NCI-H1105 treated with DMSO at 0.1 percent for 48 hours (cell line): ENCODE measurements around the gene TTC32.
"Not testable (repeated sequence)": the region's sequence is repeated elsewhere in the genome, so short reads cannot be mapped to it uniquely, and the experiment has no call there.

Source experiments
- DNase-seq: peaks from one replicate; lab custom pipeline; 2025; lab: John Stamatoyannopoulos, UW

The TTC32 gene

DNA sequence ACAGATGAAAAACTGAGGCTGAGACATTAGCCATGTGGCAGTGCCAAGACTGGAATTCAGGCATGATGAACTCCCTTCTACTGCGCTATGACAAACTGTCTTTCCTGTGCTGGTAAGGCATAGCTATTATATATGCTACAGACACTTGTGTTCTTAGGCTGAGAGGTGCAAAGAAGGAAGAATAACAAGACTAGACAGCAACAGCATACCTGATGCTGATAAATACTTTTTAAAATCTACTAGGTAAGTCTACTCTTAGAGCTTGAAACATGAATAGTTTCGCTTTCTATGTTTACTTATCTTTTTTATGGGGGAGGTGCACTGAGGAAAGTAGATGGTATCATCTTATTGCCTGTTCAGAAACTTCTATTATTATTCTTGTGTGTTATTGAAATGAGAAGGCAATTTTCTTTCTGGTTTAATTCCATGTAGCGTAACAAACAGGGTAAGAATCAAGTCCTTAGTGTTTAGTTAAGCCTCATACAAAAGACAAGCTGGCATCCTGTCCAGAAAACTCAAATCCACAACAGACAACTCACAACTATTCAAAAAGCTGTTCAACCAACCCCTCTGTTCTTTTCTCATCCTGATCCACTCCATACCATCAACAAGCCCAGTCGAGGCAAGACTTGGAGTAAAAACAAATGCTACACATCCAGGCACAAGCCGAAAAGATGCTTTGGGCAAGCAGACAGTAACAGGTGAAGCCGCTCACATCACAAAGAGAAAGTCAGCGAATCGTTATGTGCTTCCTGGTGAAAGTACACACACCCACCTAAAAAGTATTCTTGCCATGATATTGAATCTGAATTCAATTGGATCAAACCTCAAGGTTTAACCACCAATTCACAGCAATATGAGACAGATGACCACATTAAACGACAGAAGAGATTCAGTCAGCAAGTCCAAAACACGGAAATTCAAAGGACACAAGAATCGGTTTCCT is 1.5 kb downstream of the TTC32 start:
- no peak for DNase-seq

DNA sequence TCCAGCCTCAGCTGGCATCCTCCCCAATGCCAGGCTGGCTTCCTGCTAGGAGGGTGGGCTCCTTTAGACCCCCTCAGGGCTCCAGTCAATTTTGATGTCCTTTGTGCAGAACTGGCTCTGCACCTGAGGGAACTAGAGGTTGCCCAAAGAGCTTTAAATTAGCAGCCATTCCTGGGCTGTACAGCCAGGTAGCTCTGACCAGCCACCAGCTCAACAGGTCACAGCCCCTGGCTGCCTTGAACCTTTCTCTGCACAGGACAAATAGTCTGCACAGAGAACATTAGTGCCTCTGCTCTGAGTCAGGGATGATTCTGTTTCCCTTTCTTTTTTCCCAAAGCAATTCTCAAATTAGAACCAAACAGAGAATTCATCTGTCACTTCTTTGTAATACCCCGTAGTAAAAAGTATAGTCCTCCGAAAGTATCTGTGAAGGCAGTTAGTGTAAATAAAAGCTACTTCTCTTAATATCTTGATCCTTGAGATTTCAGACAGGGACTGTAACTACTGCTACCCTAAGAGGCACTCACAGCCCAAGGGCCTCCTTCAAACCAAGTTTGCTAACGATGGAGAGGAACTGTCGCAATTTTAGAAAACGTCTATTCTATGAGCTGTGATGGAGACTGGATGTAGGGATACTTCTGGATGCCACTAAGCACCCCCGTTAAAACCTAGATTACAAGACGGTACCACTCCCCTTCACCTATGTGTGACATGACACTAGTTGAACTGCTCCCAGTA is 3.0 kb downstream of the TTC32 start:
- no peak for DNase-seq

DNA sequence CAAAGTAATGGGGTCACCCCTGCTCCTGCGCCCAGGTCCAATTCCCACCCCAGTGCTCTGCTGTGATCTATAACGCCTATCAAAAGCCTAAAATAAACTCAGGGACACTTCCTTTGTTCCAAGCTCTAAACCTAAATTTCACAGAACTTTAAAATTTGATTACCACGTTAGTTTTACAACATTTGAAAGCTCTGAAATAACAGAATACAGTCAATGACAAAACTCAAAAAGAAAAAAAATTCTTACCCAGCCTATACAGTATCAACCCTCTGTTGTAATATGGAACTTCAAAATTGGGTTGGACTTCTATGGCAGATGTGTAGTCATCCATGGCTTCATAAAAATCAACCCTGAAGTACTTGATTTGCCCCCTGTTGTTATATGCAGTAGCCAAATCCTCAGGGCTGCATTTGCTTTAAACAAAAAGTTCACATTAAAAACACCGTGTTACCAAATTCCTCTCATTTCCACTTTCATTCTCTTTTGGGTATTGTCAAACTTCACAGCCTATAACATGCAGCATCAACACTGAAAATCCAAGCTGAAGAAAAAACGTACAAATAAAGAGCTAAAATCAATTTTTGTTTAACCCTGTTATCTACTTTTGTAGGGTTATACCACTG is 4.0 kb downstream of the TTC32 start:
- no peak for DNase-seq

DNA sequence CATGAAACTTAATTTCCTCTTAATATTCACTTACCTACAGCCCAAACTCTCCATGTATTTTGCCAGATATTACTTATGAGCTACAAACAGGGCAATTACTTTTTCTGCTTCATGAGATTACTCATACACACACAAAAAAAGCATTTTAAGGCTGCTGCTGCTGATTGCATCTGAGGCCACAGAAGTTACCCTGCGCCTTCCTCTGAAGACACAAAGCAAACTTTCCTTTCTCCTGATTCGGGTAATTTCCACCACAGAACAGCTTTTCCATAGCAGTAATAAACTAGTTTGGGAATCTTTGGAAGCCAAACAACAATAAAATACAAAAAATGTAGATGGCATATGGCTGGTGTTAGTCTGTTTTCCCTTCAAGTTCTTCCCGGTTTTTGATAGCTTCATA is 6.2 kb downstream of the TTC32 start:
- DNase-seq: no peak

DNA sequence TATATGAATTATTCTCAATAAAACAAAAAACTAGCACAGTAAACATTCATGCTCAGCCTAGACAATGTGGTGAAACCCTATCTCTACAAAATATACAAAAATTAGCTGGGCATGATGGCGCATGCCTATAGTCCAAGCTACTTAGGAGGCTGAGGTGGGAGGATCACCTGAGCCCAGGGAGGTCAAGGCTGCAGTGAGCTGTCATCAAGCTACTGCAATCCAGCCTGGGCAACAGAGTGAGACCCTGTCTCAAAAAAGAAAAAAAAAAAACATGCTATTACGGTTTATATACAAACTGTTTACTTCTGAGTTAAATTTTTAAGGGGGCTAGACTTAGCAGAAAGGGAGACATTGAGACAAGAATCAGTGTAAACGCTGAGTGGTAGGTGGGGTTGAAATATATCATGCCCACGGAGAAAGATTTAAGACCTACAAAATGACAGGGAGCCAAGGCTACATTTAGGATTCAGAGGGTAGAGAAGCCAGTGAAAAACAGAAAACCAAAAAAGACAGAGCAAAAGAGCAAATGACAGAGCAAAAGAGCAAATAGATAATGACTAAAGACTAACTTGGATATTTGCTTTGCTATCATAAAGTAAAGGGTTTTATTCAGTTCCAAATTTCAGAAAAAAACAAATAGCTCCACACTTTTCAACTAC is 7.5 kb downstream of the TTC32 start:
- DNase-seq: no peak

DNA sequence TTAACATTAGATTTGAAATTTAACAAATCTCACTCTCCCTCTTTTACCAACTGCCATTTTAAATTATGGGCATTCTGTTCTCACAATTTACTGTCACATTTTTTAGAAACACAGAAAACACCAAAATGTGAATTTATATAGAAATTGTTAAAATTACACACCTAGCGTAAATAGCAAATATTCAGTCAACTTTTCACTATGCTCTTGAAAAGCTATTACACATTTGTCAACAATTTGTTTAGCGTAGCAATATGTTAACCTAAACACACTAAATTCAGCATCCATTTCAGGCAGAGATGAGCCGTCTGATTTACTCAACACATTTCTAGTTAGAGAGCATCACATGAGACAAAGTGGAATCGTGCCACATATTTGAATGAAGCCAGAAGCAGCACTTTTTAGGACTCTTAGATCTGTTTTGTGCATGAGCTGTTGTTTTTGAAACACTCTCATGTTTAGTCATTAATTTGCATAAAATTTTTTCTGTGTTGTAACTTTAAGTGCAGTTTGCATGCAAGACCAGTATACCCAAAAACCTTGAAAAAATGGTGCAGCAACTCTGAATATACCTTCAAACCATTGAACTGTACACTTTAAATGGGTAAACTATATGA is 8.2 kb downstream of the TTC32 start:
- no peak for DNase-seq

DNA sequence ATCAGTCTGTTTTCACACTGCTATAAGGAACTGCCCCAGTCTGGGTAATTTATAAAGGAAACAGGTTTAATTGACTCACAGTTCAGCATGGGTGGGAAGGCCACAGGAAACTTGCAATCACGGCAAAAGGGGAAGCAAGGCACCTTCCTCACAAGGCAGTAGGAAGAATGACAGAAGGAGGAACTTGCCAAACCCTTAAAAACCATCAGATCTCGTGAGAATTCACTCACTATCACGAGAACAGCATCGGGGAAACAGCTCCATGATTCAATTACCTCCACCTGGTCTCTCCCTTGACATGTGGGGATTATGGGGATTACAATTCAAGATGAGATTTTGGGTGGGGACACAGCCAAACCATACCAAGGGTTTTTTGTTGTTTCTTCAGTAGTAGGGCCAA is 9.8 kb downstream of the TTC32 start:
- not testable (repeated sequence) for DNase-seq

DNA sequence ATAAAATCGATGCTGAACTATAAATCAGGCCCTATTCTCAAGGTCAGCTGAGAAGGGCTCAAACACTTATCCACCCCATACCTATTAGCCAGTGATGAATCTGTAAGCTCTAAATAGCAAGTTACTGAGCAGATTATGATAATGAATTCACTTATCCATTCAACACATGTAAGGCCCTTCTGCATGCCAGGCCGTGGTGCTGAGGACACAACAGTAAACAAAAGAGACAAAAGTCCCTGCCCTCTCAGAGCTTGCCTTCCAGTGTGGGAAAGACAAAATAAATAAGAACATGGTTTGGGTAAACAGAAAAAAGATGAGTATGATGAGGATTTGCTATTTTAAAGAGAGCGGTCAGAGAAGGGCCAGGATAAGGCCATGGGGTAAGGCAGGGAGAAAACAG is 11.7 kb downstream of the TTC32 start:
- DNase-seq: no peak

DNA sequence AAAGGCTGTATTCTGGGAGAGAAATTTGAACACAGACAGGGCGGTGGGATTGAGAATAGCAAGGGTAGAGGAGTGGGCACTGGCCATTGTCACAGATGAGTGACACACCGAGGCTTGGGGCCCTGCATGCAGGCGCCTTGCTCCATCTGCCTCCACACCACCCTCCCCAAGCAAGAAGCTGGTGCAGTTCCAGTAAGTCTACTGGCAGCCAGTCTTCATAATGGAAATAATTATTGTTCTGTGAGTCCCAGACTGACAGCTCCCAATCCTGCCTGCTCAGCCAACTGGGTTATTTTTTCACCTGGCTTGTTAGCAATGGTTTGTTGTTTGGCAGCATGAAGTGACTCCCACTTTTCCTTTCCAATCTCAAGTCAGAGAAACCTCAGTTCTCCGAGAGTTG is 13.0 kb downstream of the TTC32 start:
- DNase-seq: no peak

DNA sequence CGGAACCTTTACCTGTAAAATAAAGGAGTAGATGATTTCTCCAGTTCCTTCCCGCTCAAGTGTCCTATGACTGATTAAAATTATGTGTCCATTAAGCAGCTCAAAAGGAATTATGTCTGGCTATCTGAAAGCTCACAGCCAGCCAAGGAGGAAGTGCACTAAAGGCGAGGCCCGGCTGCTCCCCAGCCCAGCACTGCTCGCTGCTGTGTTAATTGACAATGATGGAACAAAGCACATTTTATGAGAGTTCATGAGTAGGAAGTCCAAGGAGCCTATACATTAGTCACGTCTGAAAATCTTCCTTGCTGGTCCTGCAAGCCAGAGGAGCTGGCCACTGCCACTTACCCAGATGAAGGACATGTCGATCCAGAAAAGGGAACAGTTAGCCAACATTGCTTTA is 14.3 kb downstream of the TTC32 start:
- no peak for DNase-seq

DNA sequence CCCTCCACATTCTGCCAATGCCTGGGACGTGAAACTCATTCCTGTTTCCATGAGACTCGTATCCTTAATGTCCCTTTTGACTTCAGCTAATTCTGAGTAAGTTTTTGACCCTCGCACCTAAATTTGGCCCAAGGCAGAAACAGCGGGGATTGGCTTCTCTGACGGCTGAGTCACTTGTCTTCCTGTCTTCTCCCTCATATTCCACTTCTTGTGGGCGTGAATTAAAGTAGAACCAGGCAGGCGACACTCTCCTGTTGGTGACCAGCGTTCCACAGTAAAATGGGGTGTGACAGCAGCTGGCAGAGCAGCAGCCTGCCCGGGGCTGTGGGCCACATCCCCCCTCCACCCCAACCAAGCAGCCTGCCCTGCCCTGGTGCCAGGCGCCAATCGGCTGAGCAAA is 15.5 kb downstream of the TTC32 start:
- DNase-seq: no peak

DNA sequence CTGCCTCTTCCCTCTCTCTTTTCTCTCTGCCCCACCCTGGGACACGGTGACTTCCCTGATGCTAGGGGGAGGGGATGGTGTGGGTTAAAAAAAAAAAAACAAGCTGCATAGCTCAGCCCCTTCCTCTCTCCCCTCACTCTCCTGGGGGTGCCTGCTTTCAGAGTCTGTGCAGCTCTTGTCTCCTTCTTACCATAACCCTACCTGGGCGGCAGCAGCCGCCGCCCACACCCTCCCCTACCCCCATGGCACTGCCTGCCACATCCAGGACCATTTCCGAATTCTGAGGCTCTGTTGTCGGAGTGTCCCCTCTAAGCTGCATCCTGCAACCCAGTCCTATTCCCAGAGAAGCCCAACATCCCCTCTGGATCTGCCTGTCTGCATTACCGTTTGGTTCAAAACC is 16.0 kb downstream of the TTC32 start:
- no peak for DNase-seq

DNA sequence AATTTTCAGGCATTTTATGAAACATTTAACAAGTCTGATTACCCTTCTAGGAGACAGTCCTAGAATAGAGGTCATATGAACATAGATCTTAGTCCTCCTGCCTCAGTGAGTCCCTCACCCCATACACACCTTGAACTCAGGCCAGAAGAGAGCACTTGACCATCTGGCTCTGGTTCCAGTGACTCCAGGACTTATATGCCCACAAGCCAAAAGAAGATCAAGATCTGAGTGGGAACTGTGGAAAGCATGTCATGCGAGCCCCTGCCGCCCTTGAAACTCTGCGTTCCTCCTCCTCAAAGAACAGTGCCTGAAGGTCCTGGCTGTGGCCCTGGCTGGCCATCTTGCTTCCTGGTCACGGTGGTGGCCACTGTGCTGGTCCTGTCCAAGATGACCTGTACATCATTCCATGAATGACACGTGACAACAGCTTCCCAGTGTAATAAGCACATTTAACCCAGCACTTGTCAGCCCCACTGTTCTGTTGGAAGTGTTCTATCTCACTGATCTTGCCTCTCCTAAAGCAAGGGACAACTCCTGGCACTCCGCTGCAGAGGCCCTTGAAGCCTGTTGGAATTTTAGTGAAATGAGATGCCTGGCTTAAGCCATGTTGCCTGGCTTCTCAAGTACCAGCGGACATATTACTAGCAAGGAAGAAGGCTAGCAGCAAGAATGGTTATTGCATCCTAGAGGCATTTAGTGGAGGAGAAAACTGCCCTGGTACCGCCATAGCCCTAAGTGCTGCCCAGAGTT is 17.6 kb downstream of the TTC32 start:
- DNase-seq: no peak

DNA sequence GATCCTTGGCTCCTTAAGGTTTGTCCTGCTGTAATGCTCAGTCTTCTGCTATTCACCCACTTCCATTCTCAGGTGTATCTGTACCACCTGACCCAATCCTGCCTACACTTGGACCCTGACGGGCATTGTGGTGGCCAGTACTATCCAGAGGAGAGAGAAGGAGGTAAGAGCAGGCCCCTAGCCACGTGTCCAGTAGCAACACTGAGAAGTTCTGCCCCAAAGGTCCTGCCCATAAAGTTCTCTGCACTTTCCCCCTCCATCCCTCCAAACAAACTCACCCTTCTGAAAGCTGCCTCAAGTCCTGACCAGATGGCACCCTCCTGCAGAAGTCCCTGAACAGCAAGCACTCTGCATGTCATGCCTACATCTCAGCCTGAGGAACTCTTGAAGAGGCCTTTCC is 18.3 kb downstream of the TTC32 start:
- DNase-seq: no peak

DNA sequence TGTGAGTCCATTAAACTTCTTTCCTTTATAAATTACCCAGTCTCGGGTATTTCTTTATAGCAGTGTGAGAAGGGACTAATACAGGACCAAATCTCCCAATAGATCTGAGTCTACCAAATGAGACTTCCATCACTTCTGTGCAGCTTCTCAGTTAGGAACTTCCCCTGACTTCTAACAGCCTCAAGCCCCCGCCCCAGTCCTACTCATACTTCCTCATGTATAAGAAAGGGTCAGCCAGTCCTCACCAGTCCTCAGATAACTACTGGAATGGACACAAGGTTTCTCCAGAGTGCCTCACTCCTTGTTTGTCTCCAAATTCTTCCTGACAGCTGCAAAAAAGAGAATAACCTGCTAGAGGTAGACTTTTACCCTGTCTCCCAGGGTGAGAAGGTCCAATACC is 19.5 kb downstream of the TTC32 start:
- DNase-seq: no peak

DNA sequence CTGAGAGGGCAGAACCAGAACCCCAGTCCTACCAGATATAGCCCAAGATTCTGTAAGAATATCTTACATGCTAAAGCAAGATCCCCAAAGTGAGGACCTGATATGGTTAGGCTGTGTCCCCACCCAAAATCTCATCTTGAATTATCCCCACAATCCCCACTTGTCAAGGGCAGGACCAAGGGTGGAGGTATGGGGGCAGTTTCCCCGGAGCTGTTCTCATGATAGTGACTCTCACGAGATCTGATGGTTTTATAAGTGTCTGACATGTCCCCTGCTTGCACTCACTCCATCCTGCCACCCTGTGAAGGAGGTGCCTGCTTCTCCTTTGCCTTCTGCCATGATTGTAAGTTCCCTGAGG is 19.9 kb downstream of the TTC32 start:
- DNase-seq: no peak

DNA sequence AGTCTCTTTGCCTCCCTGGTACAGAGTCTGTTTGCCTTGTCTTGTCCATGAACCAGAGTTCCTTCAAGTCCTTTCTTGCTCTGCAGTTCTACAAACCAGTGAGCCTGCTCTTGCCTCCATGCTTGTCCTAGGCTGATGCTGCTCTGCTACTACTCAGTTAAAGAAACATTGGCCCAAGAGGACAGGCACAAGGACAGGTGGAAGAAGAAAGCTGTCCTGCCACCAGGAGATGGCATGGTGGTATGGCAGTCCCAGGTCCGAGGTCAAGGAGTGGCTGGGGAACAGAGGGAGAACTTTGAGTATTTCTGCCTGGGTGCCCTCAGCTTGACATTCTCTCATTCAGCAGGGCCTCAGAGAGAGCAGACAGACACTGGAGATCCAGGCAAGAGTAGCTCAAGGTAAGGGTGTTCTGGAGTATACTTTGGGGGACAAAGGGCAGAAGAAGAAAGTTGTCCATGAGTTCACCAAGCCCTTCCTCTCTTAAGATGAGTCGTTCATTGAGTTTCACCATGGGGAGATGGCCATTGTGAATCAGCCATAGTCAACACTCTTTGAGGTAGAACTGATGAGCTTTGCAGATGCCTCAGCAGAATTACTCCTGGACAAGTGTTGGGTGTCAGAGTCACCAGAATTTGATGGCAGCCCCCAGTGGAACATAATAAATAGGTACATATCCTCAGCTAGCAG is 20.4 kb downstream of the TTC32 start:
- no peak for DNase-seq

DNA sequence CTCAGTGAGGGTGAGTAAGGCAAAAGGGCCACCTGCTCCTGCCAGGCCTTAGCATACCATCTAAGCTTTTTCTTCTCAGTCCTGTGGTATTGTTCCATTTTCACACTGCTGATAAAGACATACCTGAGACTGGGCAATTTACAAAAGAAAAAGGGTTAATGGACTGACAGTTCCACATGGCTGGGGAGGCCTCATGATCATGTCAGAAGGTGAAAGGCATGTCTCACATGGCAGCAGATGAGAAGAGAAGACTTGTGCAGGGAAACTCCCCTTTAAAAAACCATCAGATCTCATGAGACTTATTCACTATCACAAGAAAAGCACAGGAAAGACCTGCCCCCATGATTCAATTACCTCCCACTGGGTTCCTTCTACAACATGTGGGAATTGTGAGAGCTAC is 21.6 kb downstream of the TTC32 start:
- DNase-seq: not testable (repeated sequence)

DNA sequence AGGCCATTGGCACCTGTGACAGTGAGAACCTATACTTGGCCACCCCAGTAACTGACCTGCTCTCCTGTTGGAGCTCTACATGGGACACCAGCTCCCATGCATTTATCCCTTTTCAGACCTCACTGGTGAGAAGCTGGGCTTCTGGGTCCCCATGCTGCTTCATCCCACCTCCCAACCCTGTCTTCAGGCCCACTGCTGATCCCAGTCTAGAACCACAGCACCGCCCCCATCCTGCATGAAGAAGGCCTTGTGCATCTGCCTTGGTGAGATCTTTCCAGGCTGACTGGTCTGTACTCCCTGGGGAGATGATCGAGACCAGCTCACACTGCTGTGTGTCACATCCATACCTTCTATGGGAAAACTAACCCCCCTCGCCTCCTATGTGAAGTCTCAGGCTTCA is 22.7 kb downstream of the TTC32 start:
- DNase-seq: no peak

DNA sequence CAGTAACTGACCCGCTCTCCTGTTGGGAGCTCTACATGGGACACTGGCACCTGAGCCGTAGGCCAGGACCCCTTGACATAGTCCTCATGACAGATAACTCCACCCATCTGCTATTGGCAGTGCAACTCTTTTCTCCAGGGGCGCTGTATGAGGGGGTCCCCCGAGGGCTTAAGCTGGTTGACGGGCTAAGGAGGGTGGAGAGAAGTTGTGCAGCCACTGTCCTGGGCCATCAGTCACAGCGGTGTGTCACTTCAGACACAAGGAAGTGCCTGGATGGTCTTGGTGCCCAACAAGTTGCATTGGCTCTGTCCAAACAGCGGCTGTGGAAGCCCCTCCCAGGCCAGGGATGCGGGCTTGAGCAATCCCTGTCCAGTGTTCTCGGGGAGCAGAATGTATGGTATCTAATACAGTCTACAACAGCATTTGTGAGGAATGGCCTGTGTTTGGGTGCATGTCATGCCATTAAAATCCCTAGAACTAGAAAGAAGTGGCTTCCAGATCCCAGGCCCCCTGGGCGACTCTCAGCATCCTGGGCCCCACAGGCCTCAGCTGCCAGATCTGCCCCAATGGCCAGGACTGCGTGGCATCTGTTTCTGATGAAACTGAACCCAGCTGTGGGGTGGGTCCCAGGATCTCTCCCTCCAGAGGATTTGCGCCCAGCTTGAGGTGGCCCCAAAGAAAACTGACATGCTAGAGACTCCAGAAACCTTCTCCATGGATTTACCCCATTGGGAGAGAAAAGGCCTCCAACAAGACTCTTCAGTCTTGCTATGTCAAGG is 23.3 kb downstream of the TTC32 start:
- no peak for DNase-seq
